NCI-H2227 (cell line): ENCODE results near the gene PROKR2.

Experiments
- DNase-seq: peaks from one replicate; lab custom pipeline; 2025; ENCODE audit not compliant: unreplicated experiment; lab: John Stamatoyannopoulos, UW

Gene PROKR2

DNA sequence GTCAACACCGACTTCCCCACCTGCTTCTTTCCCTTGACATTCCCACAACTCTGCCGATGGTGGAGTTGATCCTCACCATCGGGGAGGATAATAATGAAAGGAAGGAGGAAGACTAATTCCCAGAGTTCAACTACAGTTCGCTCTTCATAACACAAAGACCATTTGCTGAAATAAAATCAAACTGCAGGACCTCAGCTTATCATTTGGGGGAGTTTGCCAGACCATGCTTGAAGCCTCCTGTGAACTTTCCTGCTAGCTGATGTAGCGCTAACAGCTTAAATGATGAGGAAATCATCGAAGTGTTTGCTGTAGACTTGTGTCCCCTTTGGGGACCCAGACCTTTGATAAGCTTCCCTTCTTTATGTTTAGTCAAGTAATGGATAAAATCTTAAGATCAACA is 26.2 kb downstream of the PROKR2 start:
- DNase-seq: no peak

DNA sequence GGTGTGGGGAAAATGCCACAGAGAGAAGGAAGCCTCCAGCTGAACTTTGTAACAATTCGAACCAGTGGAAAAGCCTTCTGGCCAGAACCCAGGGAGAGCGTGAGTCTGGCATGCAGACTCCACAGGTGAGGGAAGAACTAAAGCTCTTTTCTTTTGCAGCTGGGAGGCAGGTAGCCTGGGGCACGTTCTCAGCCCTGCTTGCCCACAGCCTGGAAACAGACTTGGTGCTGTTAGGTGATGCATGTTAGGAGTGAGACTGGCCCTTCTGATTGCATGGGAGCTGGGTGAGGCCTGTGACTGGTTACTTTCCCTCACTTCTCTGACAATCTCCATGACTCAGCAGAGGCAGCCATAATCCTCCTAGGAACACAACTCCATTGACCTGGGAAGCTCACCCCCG is 34.2 kb downstream of the PROKR2 start:
- no peak for DNase-seq

DNA sequence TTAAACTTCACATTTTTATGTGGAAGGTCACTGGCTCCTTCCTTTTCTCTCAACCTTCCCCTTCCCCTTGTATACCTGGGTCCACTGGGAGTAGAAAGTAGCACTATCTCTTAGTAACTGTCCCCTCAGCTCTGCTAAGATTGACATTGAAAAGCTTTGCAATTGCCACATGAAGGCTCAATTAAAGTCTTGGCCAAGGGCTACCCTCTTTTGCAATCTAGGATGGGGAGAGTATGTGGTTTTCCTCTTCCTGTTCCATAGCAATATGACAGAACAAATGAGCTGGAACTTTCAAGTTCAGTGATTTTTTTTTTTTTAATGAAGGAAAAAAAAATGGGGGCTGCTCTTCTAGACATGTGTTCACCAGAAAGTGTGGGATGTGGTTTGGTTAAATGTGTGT is 37.1 kb downstream of the PROKR2 start:
- DNase-seq: no peak

DNA sequence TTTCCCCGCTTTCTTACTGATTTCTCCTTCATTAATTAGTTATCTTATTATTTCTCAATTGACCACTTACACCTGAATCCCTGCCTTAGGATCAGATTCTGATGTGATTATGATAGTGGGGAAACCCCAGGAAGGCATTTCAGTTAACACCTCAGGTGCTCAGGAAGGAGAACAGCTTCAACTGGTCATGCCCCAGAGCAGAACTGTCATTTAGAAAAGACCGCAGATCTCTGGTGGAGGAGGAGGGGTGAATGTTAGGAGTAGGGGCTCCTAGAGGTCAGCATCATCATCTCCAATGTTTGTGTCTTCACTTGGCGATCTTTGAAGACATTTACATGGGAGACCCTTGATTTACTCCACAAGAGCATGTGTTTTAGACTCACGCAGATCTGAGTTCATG is 44.5 kb downstream of the PROKR2 start:
- no peak for DNase-seq

DNA sequence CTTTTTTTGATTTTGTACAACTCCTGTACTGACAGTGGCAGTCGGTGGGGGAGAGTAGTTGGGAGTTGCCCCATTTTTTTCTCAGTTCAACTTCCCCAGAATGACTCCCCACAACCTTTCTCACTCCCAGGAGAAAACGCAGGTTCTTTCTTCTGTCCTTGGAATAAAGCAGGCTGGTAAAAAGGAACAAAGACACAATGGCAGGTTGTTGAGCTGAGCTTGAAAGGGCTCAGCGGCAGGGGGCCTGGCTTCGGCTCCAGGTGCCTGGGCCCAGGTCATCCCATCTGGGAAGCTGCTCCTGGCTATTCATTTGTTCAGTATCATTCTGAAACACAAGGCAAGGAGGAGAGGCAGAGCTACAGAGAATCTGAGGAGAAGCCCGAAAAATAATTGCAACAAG is 46.2 kb downstream of the PROKR2 start:
- DNase-seq: no peak

DNA sequence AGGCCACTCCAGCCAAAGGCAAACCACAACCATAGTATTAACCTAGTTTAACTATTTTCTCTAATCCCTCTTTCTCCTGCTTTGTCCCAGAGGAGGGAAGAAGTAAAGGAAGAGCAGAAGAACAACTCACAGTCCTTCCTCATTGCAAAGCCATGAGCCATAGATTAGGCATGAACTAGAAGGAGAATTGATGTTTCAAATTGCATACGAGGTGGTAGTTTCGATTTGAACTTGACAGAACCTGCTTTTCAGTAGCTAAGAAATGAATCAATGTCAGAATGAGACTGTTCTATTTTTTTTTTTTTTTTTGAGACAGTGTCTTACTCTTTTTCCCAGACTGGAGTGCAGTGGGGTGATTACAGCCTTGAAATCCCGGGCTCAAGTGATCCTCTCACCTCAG is 48.3 kb downstream of the PROKR2 start:
- no peak for DNase-seq

DNA sequence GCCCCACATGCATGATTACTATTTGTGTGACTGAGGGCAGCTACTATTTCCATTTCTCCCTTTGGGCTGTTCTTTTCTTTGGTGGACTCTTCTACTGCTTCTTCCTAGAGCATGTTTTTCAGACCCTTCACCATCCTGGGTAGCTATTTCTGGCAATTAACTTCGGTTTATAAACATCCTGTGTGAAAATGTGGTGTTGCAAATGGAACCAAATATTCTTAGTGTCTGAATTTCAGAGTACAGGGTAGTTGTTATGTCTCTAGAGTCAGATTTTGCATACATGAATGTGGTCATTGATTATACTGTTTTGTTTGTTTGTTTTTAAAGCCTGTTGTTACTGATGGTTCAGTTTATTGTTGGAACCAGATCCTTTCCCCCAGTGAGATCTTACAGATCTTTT is 49.7 kb downstream of the PROKR2 start:
- DNase-seq: no peak
